Measurements from ENCODE around the gene ADGRB2.

Gene ADGRB2

GRCh38 chr1:31749785-31750735, 14.1 kb downstream of the ADGRB2 start:
- no peak for DNase-seq

DNA sequence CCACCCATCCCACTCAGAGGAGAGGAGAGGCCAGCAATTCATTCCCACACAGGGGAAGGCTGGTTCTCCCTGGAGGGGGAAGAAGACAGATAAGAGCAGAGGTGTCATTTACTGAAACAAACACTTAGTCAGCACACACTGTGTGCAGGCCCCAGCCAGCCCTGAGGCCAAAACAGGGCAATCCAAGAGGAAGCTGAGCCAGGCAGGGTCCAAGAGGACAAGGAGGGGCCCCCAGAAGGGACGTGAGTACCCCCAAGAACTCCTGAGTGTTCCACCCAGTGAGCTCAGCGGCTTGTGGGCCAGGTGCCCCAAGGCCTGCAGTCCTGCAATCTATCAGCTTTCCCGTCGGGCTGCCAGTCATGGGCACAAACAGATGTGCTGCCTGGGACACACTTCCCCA, 15.8 kb downstream of the ADGRB2 start:
- no peak for DNase-seq

GRCh38 chr1:31747304-31747703, 16.8 kb downstream of the ADGRB2 start:
- DNase-seq, result no peak

DNA sequence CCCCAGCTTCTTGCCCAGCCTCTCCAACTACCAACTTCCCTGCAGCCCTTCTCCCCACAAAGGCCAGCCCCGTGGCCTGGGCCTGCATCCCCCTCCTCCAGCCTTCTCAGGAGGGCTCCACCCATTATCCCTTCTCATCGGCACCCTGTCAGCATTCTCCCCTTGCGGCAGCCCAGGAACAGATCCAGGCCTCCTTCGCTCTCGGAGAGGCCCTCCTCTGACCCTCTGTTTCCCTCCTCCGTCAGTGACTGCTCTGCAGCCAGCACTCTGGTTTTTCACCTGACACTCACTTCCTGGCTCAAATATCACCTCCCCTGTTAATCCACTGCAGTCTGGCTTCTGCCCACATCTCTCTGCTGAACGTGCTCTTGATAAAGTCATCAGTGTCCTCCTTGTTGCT, 17.5 kb downstream of the ADGRB2 start:
- no peak for DNase-seq

DNA sequence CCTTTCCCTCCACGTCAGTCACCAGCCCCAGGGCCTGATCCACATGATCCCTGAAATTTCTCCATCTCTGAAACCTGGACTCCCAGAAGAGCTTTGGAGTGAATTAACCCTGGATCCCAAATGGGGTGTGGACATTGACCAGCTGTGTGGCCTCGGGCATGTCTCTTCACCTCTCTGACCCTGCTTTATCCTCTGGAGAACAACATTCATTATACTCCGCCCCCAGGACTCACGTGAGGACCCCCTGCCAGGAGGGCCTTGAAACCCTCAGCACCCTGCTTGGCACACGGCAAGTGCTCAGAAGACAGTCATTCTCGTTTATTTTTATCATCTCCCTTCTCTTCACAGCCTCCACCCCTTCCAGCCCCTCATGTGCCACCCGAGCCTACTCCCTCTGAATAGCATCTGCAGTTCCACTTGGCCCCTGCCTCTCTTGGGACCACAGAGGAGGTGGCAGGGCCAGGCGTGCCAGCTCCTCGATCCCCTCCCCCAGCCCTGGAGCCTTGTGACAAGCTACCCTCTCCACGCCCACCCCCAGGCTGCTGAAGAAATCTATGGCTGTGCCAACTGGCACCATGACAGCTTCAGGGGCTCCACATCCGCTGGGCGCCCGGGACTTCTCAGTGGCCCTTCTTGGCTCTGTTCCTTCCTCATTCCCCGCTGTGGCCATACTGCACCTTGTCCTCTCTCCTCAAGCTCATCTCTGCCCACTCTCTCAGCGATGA, 18.0 kb downstream of the ADGRB2 start:
- DNase-seq, result peak in 13 of 51 donors; percentile 5 to 32 (median 18)

- peak in 38 of 51 donors; percentile 9 to 78 (median 42) for DNase-seq
Observed at GRCh38 chr1:31745096-31745945, 18.8 kb downstream of the ADGRB2 start.

DNA sequence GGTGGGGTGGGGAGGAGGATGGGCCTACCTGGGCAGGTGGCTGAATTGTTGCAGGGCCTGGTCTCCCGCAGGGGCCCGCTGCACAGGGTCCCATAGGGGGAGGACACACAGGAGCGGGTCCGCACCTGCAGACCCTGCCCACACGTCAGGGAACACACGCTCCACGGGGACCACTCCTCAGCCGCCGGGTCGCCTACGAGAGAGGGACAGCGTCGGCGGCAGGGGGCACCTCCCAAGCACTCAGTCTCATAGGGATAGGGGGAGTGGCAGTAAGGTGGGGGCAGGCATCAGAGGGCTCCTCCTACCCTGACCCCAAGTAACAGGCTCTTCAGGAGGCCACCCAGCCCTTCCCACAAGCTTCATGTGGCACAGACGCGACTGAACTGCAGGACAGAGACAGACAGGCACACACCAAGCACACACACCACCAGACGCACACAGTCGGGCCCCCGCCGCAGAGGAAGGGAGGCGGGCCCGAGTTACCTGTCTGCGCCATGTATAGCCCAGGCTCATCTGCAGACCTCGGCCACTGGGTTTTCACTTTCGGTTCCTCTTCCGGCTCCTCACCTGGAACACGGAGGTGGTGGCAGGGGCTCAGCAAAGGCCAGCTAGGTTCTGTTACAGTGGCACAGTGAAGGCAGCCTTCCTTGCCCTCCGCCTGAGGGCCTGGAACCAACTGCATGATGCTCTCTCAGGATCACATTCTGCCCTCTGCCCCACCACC, 19.8 kb downstream of the ADGRB2 start:
- no peak for DNase-seq

DNA sequence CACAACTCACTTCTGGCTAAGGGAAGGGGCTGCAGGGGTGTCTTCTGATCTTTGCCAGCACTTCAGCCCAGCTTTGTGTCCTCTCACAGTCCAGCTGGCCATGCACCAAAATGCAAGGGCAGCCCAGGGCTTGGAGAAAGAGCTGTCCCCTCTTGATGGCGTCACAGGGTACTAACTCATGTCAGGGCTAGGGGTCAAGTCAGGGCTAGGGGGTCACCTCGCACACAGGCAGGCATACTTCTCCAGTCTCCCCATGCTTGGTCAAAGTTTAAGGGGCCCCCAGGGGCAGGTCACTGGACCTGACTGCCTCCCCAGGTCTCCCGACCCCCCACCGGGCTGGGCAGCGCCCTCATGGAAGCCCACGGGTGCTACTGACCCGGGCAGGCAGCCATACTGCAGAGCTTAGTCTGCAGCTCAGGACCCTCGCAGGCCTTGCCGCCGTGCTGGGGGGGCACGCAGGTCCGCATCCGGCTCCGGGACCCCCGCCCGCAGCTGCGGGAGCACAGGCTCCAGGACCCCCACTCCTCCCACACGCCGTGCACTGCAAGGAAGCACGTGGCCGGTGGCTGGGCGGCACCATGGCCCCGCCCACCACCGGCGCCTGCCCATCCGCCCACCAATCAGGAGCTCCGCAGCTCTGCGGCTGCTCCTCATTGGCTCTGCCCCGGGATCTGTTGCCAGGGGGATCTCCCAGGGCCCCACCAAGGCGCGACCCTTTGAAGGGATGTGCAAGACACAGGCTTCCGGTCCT, 21.5 kb downstream of the ADGRB2 start:
- DNase-seq, result no peak

- no peak for DNase-seq
Observed at GRCh38 chr1:31739346-31739745, 24.8 kb downstream of the ADGRB2 start.

- peak in 9 of 51 donors; percentile 9 to 80 (median 18) for DNase-seq
Observed at GRCh38 chr1:31736675-31737074, 27.5 kb downstream of the ADGRB2 start.

GRCh38 chr1:31735571-31735970, 28.6 kb downstream of the ADGRB2 start:
- DNase-seq, result no peak

GRCh38 chr1:31734582-31735107, 29.5 kb downstream of the ADGRB2 start:
- DNase-seq, result no peak

- DNase-seq, result peak in 4 of 51 donors; percentile 12 to 37 (median 14)
Observed at GRCh38 chr1:31733389-31734219, 30.5 kb downstream of the ADGRB2 start.

GRCh38 chr1:31732751-31733289, 31.3 kb downstream of the ADGRB2 start:
- DNase-seq, result no peak

DNA sequence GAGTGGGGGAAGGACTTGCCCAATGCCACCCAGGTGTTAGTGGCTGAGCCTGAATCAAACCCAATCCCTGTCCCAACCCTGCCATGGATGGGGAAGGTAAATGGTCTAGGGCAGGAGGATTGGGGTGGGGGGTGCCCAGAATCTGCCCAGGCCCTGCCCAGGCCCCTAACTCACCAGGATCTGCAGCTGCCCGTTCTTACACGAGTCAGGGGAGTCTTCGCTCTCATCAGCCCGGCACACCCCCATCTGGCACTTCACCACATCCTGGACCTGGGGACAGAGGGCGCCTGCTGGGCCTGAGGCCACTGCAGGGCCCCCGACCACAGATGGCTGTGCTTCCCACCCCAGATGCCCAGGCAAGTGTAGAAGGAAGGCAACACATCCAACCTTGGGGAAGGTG, 31.8 kb downstream of the ADGRB2 start:
- DNase-seq, result no peak

DNA sequence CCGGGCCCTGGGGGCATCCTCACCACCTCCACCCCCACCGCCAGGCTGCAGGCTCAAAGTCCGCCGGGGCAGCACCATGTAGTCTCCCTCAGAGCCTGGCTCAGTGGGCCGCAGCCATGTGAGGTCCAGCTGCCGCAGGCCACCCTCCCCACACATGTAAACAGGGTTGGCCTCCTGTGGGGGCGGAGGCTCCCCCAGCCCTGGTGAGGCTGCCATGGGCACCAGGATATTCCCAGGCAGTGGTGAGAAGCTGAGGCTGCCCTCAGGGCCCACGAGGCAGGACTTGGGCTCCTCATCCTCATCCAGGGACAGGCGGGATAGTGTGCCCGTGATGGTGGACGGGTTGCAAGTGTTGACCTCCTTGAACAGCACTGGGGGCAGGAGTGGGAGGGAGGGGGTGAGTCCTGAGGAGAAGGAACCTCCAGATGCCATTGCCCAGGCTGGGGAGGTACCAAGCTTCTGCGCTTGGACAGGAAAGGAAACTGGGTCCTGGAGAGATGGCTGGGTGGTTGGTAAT, 33.0 kb downstream of the ADGRB2 start:
- no peak for DNase-seq

DNA sequence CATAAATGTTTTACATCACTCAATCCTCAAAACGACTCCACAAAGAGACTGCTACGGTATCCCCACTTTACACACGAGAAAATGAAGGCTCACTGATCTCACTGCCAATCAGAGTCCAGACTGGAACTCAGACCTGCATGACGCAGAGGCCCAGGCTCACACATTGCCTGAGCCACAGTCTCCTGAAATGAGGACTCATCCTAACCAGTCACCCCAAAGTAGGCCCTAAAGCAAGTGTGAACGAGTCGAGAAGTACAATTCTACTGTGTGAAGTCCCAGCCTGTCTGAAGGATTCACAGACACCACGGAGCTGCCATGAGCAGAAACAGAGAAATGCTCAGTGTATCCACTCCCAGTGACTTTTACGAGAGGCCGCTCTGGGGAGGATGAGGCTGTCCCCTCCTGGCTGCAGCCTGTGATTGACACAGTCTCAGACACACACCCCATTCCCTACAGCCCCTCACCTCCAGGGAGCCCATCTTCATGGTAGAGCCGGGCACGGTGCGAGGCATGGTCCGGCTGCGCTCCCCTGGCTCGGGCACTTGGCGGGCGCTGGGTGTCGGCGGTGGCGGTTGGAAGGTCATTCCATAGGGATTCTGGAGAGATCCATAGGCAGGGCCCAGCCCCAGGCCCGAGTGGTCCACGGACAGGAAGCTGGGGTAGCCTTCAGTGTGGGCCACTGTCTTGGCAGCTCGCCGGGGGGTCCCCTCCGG, 33.6 kb downstream of the ADGRB2 start:
- no peak for DNase-seq

GRCh38 chr1:31727849-31728248, 36.3 kb downstream of the ADGRB2 start:
- no peak for DNase-seq

Measured in hypothalamus (tissue), 51 donors.